Neural crest cell (in vitro differentiated cells): ENCODE data around the gene ZMIZ1. TPM values are rescaled to one million over a fixed set of nuclear protein-coding genes. Genes with fewer than 3 reads are reported as not detected.
"Not testable (repeated sequence)": the region's sequence is repeated elsewhere in the genome, so short reads cannot be mapped to it uniquely, and the experiment has no call there.

ENCODE experiments used
- DNase-seq: peaks from one replicate; pipeline ENCODE4 v3.0.0; 2021; ENCODE audit warnings: low read depth, mixed read lengths, low spot score
- H3K27ac Mint-ChIP-seq: one replicate; pipeline ENCODE4 v1.8.0; 2021; ENCODE audit warnings: mild to moderate bottlenecking, mixed read lengths; ENCODE audit not compliant: unreplicated experiment
- H3K27me3 Mint-ChIP-seq: 2 replicates; pipeline ENCODE4 v1.8.0; 2021; ENCODE audit warnings: low read depth, mild to moderate bottlenecking, mixed read lengths
- H3K36me3 Mint-ChIP-seq: 2 replicates; pipeline ENCODE4 v1.8.0; 2021; ENCODE audit warnings: low read depth, mild to moderate bottlenecking, mixed read lengths
- H3K4me1 Mint-ChIP-seq: 2 replicates; pipeline ENCODE4 v1.8.0; 2021; ENCODE audit warnings: mixed read lengths
- H3K4me3 Mint-ChIP-seq: one replicate; pipeline ENCODE4 v1.8.0; 2021; ENCODE audit warnings: mild to moderate bottlenecking, mixed read lengths
- H3K9me3 Mint-ChIP-seq: 2 replicates; pipeline ENCODE4 v1.8.0; 2021; ENCODE audit warnings: mixed read lengths
- CTCF ChIP-seq: fragments of 200-600 bp; sonication (generic); conservative IDR thresholded peaks from 2 replicates; pipeline ENCODE4 v1.5.0; 2021; ENCODE audit warnings: antibody characterized with exemption, mild to moderate bottlenecking
- total RNA-seq: library from RNA; stranded (reverse); gene quantifications from 2 replicates; pipeline ENCODE4 v1.2.1, GENCODE V29; 2021

The ZMIZ1 gene
- total RNA-seq, 1 donor from 2014 or later, result 92.0 TPM

GRCh38 chr10:79034271-79034876, 34.4 kb upstream of the ZMIZ1 start:
- Mint-ChIP-seq H3K4me1 (peaks cover 18% of the 10 kb centered on the region), H3K4me3 (no peak overlapping the region), H3K27me3 (peaks cover 2% of the 10 kb centered on the region), H3K9me3 (no peaks in the 10 kb centered on the region), H3K27ac (no peak overlapping the region), H3K36me3 (no peaks in the 10 kb centered on the region)
- DNase-seq, result no peak
- no peak for TF ChIP-seq CTCF

DNA sequence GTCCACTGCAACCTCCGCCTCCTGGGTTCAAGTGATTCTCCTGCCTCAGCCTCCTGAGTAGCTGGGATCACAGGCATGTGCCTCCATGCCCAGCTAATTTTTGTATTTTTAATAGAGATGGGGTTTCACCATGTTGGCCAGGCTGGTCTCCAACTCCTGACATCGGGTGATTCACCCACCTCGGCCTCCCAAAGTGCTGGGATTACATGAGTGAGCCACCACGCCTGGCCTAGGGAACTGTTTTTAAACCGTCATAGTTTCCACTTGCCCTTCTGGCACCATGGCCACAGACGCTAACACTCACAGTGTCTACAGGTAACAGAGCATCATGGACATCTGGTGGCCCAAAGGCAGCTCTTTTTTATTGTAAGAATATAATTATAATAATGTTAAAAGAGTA, 32.4 kb upstream of the ZMIZ1 start:
- H3K36me3 Mint-ChIP-seq, H3K4me3 Mint-ChIP-seq, DNase-seq, H3K9me3 Mint-ChIP-seq, H3K27me3 Mint-ChIP-seq, H3K27ac Mint-ChIP-seq: not testable (repeated sequence)
- peaks cover 19% of the 10 kb centered on the region for H3K4me1 Mint-ChIP-seq

DNA sequence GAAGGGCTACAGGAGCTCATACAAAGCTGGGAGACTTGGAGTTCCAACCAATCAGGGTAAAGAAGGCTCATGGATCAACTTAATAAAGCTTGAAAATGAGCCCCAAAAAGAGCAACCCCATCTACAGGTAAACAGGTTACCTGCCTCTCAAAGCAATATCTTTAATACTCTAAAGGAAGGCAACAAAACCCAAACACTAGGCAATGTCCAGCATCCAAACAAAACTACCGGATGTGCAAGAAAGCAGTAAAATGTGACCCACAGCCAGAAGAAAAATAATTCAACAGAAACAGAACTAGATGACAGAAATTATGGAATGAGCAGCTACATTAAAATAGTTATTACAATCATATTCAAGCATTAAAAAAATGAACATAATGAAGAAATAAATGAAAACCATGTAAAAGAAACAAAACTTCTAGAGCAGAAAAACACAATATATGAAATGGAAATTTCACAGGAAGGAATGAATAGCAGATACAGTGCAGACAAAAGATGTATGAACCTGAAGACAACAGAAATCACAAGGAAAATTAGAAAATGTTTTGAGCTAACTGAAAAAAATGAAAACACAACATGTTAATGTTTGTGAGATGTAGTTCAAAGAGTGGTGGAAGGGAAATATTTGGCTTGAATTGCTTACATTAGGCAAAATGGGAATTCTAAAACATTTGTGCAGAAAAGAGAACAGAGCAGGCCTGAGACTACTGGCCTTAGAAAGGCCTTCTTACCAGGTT, 30.5 kb upstream of the ZMIZ1 start:
- Mint-ChIP-seq H3K36me3 (no peaks in the 10 kb centered on the region), H3K9me3 (no peaks in the 10 kb centered on the region), H3K27ac (no peak overlapping the region), H3K4me3 (no peak overlapping the region), H3K27me3 (peaks cover 3% of the 10 kb centered on the region), H3K4me1 (peaks cover 19% of the 10 kb centered on the region)
- DNase-seq, result no peak
- no peak for TF ChIP-seq CTCF

- H3K27ac Mint-ChIP-seq, result no peak overlapping the region
- no peak overlapping the region for H3K4me3 Mint-ChIP-seq
- no peak for DNase-seq
- no peaks in the 10 kb centered on the region for H3K36me3 Mint-ChIP-seq
- H3K27me3 Mint-ChIP-seq, result peaks cover 3% of the 10 kb centered on the region
- peaks cover 19% of the 10 kb centered on the region for H3K4me1 Mint-ChIP-seq
- H3K9me3 Mint-ChIP-seq, result no peaks in the 10 kb centered on the region
- TF ChIP-seq CTCF, result no peak
These were observed 29.9 kb upstream of the ZMIZ1 start for GRCh38 chr10:79038841-79039201.

- Mint-ChIP-seq H3K9me3 (no peaks in the 10 kb centered on the region), H3K4me3 (no peak overlapping the region), H3K36me3 (no peaks in the 10 kb centered on the region), H3K27me3 (peaks cover 3% of the 10 kb centered on the region), H3K27ac (no peak overlapping the region), H3K4me1 (peaks cover 17% of the 10 kb centered on the region)
- no peak for DNase-seq
- TF ChIP-seq CTCF, result peak; percentile 18
These were observed 25.9 kb upstream of the ZMIZ1 start for GRCh38 chr10:79042639-79043411.
